Ovary (tissue), 3 donors: ENCODE results near the gene PRKCE.
"Not testable (repeated sequence)": the region's sequence is repeated elsewhere in the genome, so short reads cannot be mapped to it uniquely, and the experiment has no call there.

Experiments used
- EP300 ChIP-seq: sonication (generic); formaldehyde crosslinking; IDR thresholded peaks from one replicate; pipeline ENCODE4 v1.6.1; 2017; ENCODE audit warnings: antibody characterized with exemption
- TF ChIP-seq, protein P1 (sequence below), 3 donors: fragments of 450-650 bp in 2 of 3; fragments of 200-600 bp in 1 of 3; IDR thresholded peaks; one replicate each; pipeline versions ENCODE4 v1.5.1 to v1.8.0; 2016 to 2022; ENCODE audit warnings: antibody characterized with exemption in 3 of 3, mild to moderate bottlenecking in 1 of 3
- donor health status: DM: no; HTN: no; CAD: no.

- TF ChIP-seq, protein P1, sequence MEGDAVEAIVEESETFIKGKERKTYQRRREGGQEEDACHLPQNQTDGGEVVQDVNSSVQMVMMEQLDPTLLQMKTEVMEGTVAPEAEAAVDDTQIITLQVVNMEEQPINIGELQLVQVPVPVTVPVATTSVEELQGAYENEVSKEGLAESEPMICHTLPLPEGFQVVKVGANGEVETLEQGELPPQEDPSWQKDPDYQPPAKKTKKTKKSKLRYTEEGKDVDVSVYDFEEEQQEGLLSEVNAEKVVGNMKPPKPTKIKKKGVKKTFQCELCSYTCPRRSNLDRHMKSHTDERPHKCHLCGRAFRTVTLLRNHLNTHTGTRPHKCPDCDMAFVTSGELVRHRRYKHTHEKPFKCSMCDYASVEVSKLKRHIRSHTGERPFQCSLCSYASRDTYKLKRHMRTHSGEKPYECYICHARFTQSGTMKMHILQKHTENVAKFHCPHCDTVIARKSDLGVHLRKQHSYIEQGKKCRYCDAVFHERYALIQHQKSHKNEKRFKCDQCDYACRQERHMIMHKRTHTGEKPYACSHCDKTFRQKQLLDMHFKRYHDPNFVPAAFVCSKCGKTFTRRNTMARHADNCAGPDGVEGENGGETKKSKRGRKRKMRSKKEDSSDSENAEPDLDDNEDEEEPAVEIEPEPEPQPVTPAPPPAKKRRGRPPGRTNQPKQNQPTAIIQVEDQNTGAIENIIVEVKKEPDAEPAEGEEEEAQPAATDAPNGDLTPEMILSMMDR (IDR thresholded peaks at IDR 0.05), result not testable (repeated sequence)
- not testable (repeated sequence) for TF ChIP-seq EP300
Observed at GRCh38 chr2:45917561-45918176, 266.2 kb downstream of the PRKCE start.
